Ramos (cell line): Measurements from ENCODE around the gene COX7A2.

ENCODE experiments used
- in situ Hi-C: fragments of 300-500 bp; cut with MboI; formaldehyde crosslinking; loops from one replicate; pipeline ENCODE4 v1.14.3; 2022; ENCODE audit warnings: low sequenced_read_pairs; ENCODE audit not compliant: unreplicated experiment

COX7A2 gene

GRCh38 chr6:75204959-75205775 is 38.4 kb downstream of the COX7A2 start:
- in situ Hi-C loops, result loop anchor here (25.0 kb wide), 2 partner anchors 1343 to 1468 kb away; no protein-coding TSS in a partner anchor

- in situ Hi-C loops, result loop anchor here (25.0 kb wide), 2 partner anchors 1342 to 1467 kb away; no protein-coding TSS in a partner anchor
Observed at GRCh38 chr6:75204217-75204958, 39.2 kb downstream of the COX7A2 start.

GRCh38 chr6:75203721-75204120 is 39.9 kb downstream of the COX7A2 start:
- in situ Hi-C loops, result loop anchor here (25.0 kb wide), 2 partner anchors 1341 to 1466 kb away; no protein-coding TSS in a partner anchor

- in situ Hi-C loops, result loop anchor here (25.0 kb wide), 2 partner anchors 1340 to 1465 kb away; no protein-coding TSS in a partner anchor
Observed at GRCh38 chr6:75202676-75203131, 40.9 kb downstream of the COX7A2 start.

- in situ Hi-C loops, result loop anchor here (25.0 kb wide), 2 partner anchors 1340 to 1465 kb away; no protein-coding TSS in a partner anchor
Observed at GRCh38 chr6:75201901-75202672, 41.5 kb downstream of the COX7A2 start.

- in situ Hi-C loops, result loop anchor here (25.0 kb wide), 2 partner anchors 1339 to 1464 kb away; no protein-coding TSS in a partner anchor
Observed at GRCh38 chr6:75201021-75201420, 42.6 kb downstream of the COX7A2 start.

GRCh38 chr6:75199889-75200288 is 43.7 kb downstream of the COX7A2 start:
- in situ Hi-C loops, result loop anchor here (25.0 kb wide), 2 partner anchors 1338 to 1463 kb away; no protein-coding TSS in a partner anchor

GRCh38 chr6:75196081-75196687 is 47.4 kb downstream of the COX7A2 start:
- in situ Hi-C loops, result no loop called here

GRCh38 chr6:75188221-75188925 is 55.2 kb downstream of the COX7A2 start:
- in situ Hi-C loops, result no loop called here
